ENCODE measurements around the gene RFNG.
A peak's percentile ranks its signal among the peaks of the same experiment; 100 is the strongest.
"Not testable (repeated sequence)": the region's sequence is repeated elsewhere in the genome, so short reads cannot be mapped to it uniquely, and the experiment has no call there.

RFNG gene

DNA sequence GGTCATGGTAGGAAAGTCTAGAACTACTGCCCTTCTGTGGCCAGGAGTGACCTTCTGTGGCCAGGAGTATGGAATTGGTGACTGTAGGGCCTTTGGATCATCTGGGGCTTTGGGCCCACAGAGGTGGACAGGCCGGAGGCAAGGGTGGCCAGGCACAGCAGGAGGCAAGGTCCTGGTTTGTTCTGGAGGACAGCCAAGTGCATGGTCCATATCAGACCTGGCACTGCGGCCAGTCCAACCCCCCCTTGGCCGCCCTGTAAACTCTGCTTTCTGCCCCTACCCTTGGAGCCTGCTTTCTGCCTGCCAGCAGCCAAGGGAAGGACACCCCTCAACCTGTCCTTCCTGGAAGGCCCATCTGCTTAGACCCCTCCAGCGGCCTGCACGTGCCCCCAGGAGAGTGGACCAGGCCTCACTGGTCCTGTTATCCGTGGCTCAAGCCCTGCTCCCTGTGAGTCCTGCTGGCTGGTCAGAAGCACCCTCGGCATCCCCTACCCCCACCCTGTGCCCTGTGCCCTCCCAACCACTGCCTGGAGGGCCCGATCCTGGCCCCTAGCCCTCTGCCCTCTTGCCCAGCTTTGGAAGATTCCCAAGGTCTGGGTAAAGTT, 11.8 kb downstream of the RFNG start:
- DNase-seq = no peak

GRCh38 chr17:82038796-82039409, 12.7 kb downstream of the RFNG start:
- not testable (repeated sequence) for DNase-seq

GRCh38 chr17:82037889-82038195, 13.8 kb downstream of the RFNG start:
- DNase-seq = no peak

GRCh38 chr17:82037092-82037888, 14.3 kb downstream of the RFNG start, which contains the start of gene DCXR:
DCXR (minus strand) TSS chr17:82037697; CDS start chr17:82037682, 15 bp downstream.
- peak; percentile 98 for DNase-seq

DNA sequence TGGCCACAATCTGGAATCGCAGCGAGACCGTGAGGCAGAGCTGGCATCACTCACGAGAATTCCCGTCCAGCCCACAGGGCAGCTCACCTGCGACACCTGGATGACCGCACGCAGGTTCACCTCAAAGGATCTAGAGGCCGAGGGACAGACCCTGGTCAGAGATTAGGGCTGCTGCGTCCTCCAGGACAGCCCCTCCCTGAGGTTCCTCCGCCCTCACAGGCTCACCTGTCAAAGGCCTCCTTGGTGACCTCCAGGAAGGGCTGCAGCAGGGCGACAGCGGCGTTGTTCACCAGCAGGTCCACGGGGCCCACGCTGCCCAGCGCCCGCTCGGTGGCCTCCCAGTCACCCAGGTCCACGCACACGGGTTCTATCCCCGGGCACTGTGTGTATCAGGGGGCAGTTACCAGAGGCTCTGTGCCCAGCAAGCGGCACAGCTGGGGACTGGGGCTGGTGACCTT, 14.9 kb downstream of the RFNG start:
- DNase-seq = no peak

DNA sequence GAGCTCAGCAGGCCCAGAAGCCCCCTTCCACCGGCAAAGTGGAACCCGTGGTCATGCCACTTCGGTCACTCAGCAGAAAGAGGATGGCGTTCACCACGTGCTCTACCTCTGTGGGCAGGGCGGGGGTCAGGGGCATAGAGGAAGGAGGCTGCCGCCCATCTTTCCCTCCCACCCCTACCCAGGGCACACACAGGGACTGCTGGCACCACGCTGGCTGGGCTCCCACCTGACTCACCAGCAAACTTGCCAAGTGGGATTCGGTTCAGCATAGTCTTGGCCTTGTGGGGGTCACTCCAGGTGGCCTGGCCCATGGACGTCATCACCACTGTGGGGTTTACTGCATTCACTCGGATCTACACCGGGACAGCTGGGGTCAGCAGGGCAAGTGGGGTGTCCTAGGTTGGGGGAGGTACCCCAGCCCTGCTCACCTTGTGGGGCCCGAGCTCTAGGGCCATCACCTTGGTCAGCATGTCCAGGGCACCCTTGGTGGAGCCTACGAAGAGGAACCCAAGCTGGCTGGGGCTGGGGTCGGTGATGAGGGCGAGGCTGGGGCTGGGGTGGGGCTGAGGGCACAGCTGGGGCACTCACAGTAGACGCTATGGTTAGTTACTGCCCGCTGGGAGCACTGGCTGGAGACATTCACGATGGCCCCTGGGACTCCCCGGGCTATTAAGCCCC, 15.5 kb downstream of the RFNG start:
- DNase-seq = no peak

DNA sequence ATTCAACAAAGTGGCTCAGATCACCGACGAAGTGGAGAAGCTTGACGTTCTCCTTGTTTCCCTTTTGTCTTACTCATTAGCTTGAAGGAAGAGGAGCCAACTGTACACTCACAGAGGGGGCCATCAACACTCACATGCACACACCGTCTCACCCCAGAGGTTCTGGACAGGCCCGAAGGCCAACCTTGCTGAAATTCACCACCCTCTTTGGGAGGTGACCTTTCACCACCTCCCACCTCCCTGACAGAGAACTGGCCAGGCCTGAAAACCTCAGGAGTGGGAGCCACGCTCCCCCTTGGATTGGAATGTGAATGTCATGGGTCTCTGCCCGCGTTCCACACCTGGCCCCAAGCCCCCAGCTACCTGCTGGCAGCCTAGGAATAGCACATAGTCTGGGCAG, 16.1 kb downstream of the RFNG start:
- DNase-seq = no peak

- DNase-seq = no peak
Observed at GRCh38 chr17:82034371-82035011, 17.1 kb downstream of the RFNG start.

DNA sequence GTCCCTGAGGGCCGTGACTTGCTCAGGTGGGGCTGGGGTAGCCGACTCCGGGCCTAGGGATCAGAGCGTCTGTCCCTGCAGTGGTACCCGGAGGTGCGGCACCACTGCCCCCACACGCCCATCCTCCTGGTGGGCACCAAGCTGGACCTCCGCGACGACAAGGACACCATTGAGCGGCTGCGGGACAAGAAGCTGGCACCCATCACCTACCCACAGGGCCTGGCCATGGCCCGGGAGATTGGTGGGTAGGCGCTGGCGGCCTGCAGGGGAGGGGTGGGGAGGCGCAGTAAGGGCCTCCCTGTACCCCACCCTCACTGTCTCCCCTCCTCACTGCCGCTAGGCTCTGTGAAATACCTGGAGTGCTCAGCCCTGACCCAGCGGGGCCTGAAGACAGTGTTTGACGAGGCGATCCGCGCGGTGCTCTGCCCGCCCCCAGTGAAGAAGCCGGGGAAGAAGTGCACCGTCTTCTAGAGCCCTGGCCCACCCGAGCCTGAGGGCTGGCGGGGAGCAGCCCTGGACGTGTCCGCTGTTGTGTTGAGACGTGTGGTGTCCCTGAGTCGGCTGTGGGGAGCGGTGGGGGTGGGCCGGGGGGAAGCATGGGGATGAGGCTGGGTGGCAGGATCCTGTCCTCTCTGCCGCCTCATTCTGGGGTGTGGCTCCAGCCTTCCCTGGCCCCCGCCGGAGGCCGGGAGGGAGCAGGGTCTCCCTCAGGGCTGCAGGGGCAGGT, 18.1 kb downstream of the RFNG start:
- no peak for DNase-seq

GRCh38 chr17:82031885-82032627, 19.6 kb downstream of the RFNG start:
- DNase-seq = peak; percentile 65

DNA sequence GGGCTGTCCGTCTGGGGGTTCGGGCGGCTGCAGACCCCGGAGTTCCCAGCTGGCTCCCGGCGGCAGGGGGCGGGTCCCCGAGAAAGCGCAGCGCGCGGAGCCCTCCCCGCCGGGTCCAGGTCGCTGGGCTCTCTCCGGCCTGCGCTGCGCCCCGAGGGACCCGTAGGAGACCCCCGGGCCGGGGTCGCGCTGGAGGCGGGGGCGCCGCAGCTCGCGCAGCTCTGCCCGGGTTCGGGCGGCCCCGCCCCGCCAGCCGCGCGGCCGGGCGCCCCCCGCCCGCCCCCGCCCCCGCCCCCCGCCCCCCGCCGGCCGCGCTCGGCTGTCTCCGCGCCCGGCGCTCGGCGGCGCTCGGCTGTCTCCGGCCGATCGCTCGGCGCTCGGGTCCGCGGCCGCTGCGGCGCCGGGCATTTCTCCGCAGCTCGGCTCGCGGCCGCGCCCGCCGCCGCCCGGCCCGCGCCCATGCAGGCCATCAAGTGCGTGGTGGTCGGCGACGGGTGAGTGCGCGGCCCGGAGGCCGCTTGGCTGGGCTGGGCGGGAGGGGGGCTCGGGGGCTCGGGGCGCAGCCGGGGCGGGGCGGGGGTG, 20.2 kb downstream of the RFNG start, which contains the start of gene RAC3:
Gene RAC3, plus strand, starts transcription at position 376 of the 582 bp plus-strand sequence. Its CDS starts 84 bp downstream, at position 460.
- DNase-seq = peak; percentile 73

DNA sequence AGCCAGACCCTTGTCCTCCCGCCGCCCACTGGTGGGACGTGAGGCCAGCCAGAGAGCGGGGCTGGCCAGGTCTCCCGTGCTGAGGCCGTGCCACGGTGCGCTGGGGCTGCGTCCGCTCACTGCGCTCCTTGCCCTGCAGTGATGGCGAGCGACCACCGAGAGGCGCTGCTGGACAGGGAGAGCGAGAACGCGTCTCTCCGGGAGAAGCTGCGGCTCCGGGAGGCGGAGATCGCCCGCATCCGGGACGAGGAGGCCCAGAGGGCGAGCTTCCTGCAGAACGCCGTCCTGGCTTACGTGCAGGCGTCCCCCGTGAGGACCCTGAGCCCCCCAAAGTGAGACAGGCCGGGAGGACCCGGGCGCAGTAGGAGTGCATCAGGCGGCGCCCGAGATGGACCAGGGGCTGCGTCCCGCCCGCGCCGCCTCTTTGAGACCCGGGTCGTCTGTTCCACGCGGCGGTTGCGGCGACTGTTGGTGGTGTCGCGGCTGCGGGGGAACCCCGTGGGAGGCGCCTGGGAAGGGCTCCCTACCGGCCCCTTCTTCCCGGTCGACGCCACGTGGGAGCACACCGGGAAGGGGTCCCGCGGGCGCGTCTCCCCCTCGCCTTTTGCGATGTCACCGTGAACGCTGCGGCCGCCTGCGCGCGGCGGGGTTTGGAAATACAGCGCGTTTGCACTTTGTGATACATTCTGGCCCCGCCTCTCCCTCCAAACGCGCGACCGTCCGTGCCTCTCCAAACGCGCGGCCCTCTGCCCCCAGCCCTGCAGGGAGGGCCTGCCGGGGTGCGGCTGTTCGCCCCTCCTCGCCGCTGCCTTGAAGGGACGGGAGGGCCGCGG, 20.9 kb downstream of the RFNG start:
- DNase-seq = peak; percentile 89

DNA sequence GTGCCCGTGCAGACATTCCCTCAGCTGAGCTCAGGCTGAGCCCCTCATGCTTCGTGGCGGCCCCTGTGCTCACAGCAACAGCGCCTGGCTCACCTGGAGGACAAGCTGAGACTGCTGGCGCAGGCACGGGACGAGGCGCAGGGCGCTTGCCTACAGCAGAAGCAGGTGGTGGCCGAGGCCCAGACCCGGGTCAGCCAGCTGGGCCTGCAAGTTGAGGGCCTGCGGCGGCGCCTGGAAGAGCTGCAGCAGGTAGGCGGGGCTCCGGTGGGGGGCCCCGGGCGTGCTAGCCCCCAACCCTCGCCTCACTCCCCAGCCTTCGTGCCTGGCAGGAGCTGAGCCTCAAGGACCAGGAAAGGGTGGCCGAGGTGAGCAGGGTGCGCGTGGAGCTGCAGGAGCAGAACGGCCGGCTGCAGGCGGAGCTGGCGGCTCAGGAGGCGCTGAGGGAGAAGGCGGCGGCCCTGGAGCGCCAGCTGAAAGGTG, 21.6 kb downstream of the RFNG start:
- DNase-seq = no peak

GRCh38 chr17:82029391-82029790, 22.2 kb downstream of the RFNG start:
- no peak for DNase-seq

- no peak for DNase-seq
Observed at GRCh38 chr17:82028966-82029365, 22.6 kb downstream of the RFNG start.

DNA sequence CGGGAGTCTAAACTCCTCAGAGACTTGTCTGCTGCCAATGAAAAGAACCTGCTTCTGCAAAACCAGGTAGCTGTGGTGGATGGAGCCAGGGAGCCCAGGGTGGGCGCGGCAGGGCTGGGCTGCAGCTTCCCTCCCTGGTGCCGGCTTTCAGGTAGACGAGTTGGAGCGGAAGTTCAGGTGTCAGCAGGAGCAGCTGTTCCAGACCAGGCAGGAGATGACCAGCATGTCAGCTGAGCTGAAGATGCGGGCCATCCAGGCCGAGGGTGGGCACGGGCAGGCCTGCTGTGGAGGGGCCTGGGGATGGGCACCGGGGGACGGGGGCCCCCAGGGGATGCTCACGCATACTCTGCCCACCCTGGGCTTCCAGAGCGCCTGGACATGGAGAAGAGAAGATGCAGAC, 23.4 kb downstream of the RFNG start:
- no peak for DNase-seq

DNA sequence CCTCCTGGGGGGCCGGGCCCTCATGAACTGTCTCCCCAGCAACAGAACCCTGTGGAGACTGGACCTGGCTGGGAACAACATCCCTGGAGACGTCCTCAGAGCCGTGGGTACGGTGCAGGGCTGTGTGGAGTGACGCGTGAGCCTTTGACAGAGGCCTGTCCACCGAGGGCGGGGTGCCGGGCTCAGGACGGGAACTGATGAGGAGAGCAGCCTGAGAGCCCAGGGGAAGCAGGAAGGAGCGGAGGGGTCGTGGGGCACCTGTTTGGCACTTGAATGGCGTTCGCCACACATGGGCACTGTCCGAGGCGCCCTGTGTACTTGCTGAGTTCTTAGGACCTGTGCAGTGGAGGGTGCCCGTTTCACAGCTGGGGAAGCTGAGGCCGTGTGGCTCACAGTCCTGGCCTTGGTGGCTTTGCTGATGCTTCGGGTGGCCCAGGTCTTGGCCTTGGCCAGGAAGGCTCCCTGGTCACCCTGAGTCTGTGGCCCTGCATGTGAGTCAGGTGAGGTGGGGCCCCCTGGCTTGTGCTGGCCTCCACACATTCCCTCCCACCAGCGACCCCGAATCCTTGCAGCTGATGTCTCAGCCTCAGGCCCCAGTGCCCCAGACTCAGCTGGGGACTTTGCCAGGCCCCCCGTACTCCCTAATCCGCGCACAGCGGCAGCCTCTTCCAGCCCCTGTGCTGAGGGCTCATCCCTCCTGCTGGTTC, 26.1 kb downstream of the RFNG start:
- no peak for DNase-seq

GRCh38 chr17:82024859-82025258, 26.8 kb downstream of the RFNG start:
- DNase-seq = no peak
